GM12878 (cell line): Measurements from ENCODE around the gene SLC2A5. TPM values are rescaled to one million over a fixed set of nuclear protein-coding genes. Genes with fewer than 3 reads are reported as not detected.
"Not testable (repeated sequence)": the region's sequence is repeated elsewhere in the genome, so short reads cannot be mapped to it uniquely, and the experiment has no call there.

ENCODE experiments used
- ATAC-seq: fragments of 200-7000 bp; cut with Tn5 transposase; 3 replicates; pipeline ENCODE4 v1.9.1; 2020; ENCODE audit warnings: mild to moderate bottlenecking, moderate library complexity
- BruUV-seq: library from RNA; stranded (reverse); fragments of 400-500 nt; replicated peaks from 2 replicates; lab custom pipeline; 2021; lab: Mats Ljungman, UMichigan
- CTCF ChIA-PET: fragments of 300-600 bp; sonication (Branson Sonifier 250); formaldehyde crosslinking; extraction: SDS; loops from one replicate; lab custom pipeline; 2021; ENCODE audit warnings: inconsistent platforms; lab: Yijun Ruan, JAX
- POLR2A ChIA-PET: fragments of 350-600 bp; formaldehyde crosslinking; extraction: SDS; loops from one replicate; lab custom pipeline; 2021; ENCODE audit warnings: inconsistent platforms; lab: Charles Lee
- RAD21 ChIA-PET: fragments of 300-600 bp; sonication (Branson Sonifier 250); formaldehyde crosslinking; loops from one replicate; lab custom pipeline; 2023; ENCODE audit warnings: antibody characterized with exemption; ENCODE audit not compliant: unreplicated experiment; lab: Charles Lee
- SMC1A ChIA-PET: fragments of 300-600 bp; sonication (Branson Sonifier 250); formaldehyde crosslinking; loops from one replicate; lab custom pipeline; 2023; ENCODE audit not compliant: unreplicated experiment, uncharacterized antibody; lab: Charles Lee
- DNase-seq: peaks from one replicate; pipeline ENCODE4 v3.0.0-alpha.2; 2011; ENCODE audit warnings: low read depth, low spot score
- FAIRE-seq: peaks from 3 replicates; lab custom pipeline; 2011; peaks lifted over from hg19 to GRCh38; lab: Jason Lieb, UNC
- H2AFZ ChIP-seq: 2 replicates; pipeline ENCODE4 v1.6.0; 2011; ENCODE audit warnings: low read depth, low read length, control low read depth; ENCODE audit not compliant: control insufficient read depth
- H3K27ac ChIP-seq: 2 replicates; pipeline ENCODE4 v1.5.1; 2011; ENCODE audit warnings: control low read depth; ENCODE audit not compliant: control insufficient read depth, insufficient read depth
- H3K27me3 ChIP-seq, 2 experiments: replicated peaks in 1 of 2; 2 replicates each; pipeline versions ENCODE4 v1.6.0 to v1.6.1; 2011; ENCODE audit warnings: low read length in 1 of 2; ENCODE audit not compliant: control insufficient read depth in 2 of 2, insufficient read depth in 2 of 2
- H3K36me3 ChIP-seq, 2 experiments: 2 replicates each; pipeline ENCODE4 v1.5.1; 2011; ENCODE audit warnings: low read length in 1 of 2; ENCODE audit not compliant: control insufficient read depth in 2 of 2, insufficient read depth in 2 of 2
- H3K4me1 ChIP-seq: 2 replicates; pipeline ENCODE4 v1.6.1; 2011; ENCODE audit warnings: mild to moderate bottlenecking, low read length, moderate library complexity, mixed read lengths; ENCODE audit not compliant: control insufficient read depth, insufficient read depth
- H3K4me2 ChIP-seq: 2 replicates; pipeline ENCODE4 v1.6.0; 2011; ENCODE audit warnings: control low read depth; ENCODE audit not compliant: control insufficient read depth, insufficient read depth
- H3K4me3 ChIP-seq: fragments of 200-600 bp; sonication (generic); 2 replicates; pipeline ENCODE4 v1.5.1; 2016
- H3K79me2 ChIP-seq: 2 replicates; pipeline ENCODE4 v1.6.0; 2011; ENCODE audit warnings: low read length; ENCODE audit not compliant: control insufficient read depth, insufficient read depth
- H3K9ac ChIP-seq: 2 replicates; pipeline ENCODE4 v1.8.0; 2011; ENCODE audit warnings: low read length, control low read depth, mixed read lengths; ENCODE audit not compliant: control insufficient read depth, insufficient read depth
- H3K9me3 ChIP-seq: replicated peaks from 3 replicates; pipeline ENCODE4 v1.5.1; 2011; ENCODE audit warnings: mild to moderate bottlenecking, low read length; ENCODE audit not compliant: control insufficient read depth, insufficient read depth
- H4K20me1 ChIP-seq: 2 replicates; pipeline ENCODE4 v1.6.0; 2011; ENCODE audit not compliant: control insufficient read depth, insufficient read depth
- ASH2L ChIP-seq: fragments of 300-600, 200-600 bp; sonication (generic); IDR thresholded peaks from 2 replicates; pipeline ENCODE4 v1.6.1; 2017; ENCODE audit warnings: low read depth, mild to moderate bottlenecking, borderline replicate concordance
- ATF3 ChIP-seq: IDR thresholded peaks from 2 replicates; pipeline ENCODE4 v1.6.1; 2011; ENCODE audit warnings: low read depth, mild to moderate bottlenecking, low read length, moderate library complexity, borderline replicate concordance; ENCODE audit errors: extremely low read depth
- EZH2 ChIP-seq: IDR thresholded peaks from 2 replicates; pipeline ENCODE4 v1.6.1; 2012; ENCODE audit warnings: low read depth, mild to moderate bottlenecking, control low read depth, inconsistent platforms, low read length, borderline replicate concordance; ENCODE audit not compliant: control insufficient read depth
- GATAD2B ChIP-seq: fragments of 450-650 bp; conservative IDR thresholded peaks from 2 replicates; pipeline ENCODE4 v1.6.1; 2017; ENCODE audit warnings: low read depth, mild to moderate bottlenecking, moderate library complexity
- IRF5 ChIP-seq: fragments of 450-650 bp; IDR thresholded peaks from 2 replicates; pipeline ENCODE4 v1.6.1; 2017; ENCODE audit warnings: borderline replicate concordance
- PML ChIP-seq: IDR thresholded peaks from 2 replicates; pipeline ENCODE4 v1.6.1; 2012; ENCODE audit warnings: low read length, inconsistent platforms
- TBL1XR1 ChIP-seq: IDR thresholded peaks from 2 replicates; pipeline ENCODE4 v1.6.1; 2012; ENCODE audit warnings: low read depth, low read length, improper control_type of control experiment
- ZBTB11 ChIP-seq: fragments of 450-650 bp; formaldehyde crosslinking; IDR thresholded peaks from 2 replicates; pipeline ENCODE4 v1.5.0; 2022; ENCODE audit warnings: mild to moderate bottlenecking, missing genetic modification characterization
- WGBS: methylation state at CpG from one replicate; pipeline ENCODE4 v1.1.6; 2016; ENCODE audit warnings: low lambda C conversion rate; ENCODE audit not compliant: insufficient replicate concordance, insufficient coverage; ENCODE audit errors: missing lambda C conversion rate; 5-methylcytosine and 5-hydroxymethylcytosine counted together
- in situ Hi-C: fragments of 300-500 bp; cut with MboI; formaldehyde crosslinking; loops from 9 replicates; pipeline ENCODE4 v1.14.3; 2018; ENCODE audit warnings: mixed read lengths
- intact Hi-C: fragments of 100-400 bp; cut with micrococcal nuclease; formaldehyde crosslinking; loops from one replicate; pipeline ENCODE4 v1.14.2; 2022; ENCODE audit not compliant: unreplicated experiment
- polyA plus RNA-seq, 11 experiments: library from polyadenylated mRNA; depleted of rRNA in 4 of 11; unstranded in 6 of 11; stranded (reverse) in 5 of 11; fragments of >200 nt; fragmentation: Nextera tagmentation in 4 of 11; fragmentation: Illumina TruSeq in 1 of 11; extraction: Ambion mirVana in 4 of 11; extraction: Trizol in 1 of 11; gene quantifications; 1 replicate in 1 of 11; 2 replicates in 10 of 11; pipeline versions ENCODE4 v1.2.1 to v1.2.3, GENCODE V29; 2011 to 2016; ENCODE audit warnings: inconsistent platforms in 2 of 11, missing spikeins in 2 of 11, low read depth in 1 of 11
- total RNA-seq, 4 experiments: library from RNA; depleted of rRNA in 3 of 4; stranded (reverse); fragments of >200 nt in 3 of 4; fragmentation: Illumina TruSeq in 1 of 4; extraction: Trizol in 1 of 4; gene quantifications; 2 replicates each; pipeline versions ENCODE4 v1.2.1 to v1.2.3, GENCODE V29; 2013 to 2021

Gene SLC2A5
- total and polyA plus RNA-seq, 10 of the 15 experiments (the other 5 are each of a cell fraction or from before 2014, with no cell fraction given) = 4.5 to 76.6 (median 23.9) TPM

- FAIRE-seq, POLR2A ChIA-PET, H3K9ac ChIP-seq, H3K36me3 ChIP-seq, H3K27me3 ChIP-seq, H3K27ac ChIP-seq, in situ Hi-C loops, SMC1A ChIA-PET, BruUV-seq, H3K79me2 ChIP-seq, H4K20me1 ChIP-seq, H3K4me3 ChIP-seq, intact Hi-C loops, H3K4me2 ChIP-seq, RAD21 ChIA-PET, H3K4me1 ChIP-seq, DNase-seq, ATAC-seq, H2AFZ ChIP-seq: not testable (repeated sequence)
- WGBS = 14% methylated on average over 4 of the region's 4 CpGs
- CTCF ChIA-PET = interaction anchor here (0.9 to 1.7 kb wide), 2 partner anchors 26 to 42 kb away, joined by 3 to 7 read pairs; no protein-coding TSS in a partner anchor
- H3K9me3 ChIP-seq = peaks cover 19% of the 10 kb centered on the region
Observed at GRCh38 chr1:9031077-9031476, 38.4 kb downstream of the SLC2A5 start.

- no TSS peak for BruUV-seq
- no peak for TF ChIP-seq ZBTB11 (CRISPR knock-in tag)
- no peak for TF ChIP-seq PML
- no peak for TF ChIP-seq ASH2L
- TF ChIP-seq TBL1XR1 = no peak
- no peak for TF ChIP-seq GATAD2B
- TF ChIP-seq ATF3 = no peak
- TF ChIP-seq IRF5 = no peak
- TF ChIP-seq EZH2 = no peak
Observed at GRCh38 chr1:9028921-9029705, 40.3 kb downstream of the SLC2A5 start.

More at GRCh38 chr1:9028921-9029705, 40.3 kb downstream of the SLC2A5 start:
- in situ Hi-C loops (no loop called here), intact Hi-C loops (no loop called here)
- ChIA-PET RAD21 (no interaction called here), POLR2A (interaction anchor here (1.1 kb wide), 1 partner anchor 9 kb away, joined by 3 read pairs; no protein-coding TSS in a partner anchor), CTCF (interaction anchor here (0.7 kb wide), 1 partner anchor 164 kb away, joined by 3 read pairs; no protein-coding TSS in a partner anchor), SMC1A (interaction anchor here (1.2 kb wide), 1 partner anchor 8 kb away, joined by 3 read pairs; no protein-coding TSS in a partner anchor)
- FAIRE-seq (no peak), ATAC-seq (no peak), DNase-seq (no peak)
- Histone ChIP-seq H3K27ac (no peak overlapping the region), H3K4me2 (no peak overlapping the region), H2AFZ (no peak overlapping the region), H3K9ac (no peak overlapping the region), H3K79me2 (no peaks in the 10 kb centered on the region), H3K4me3 (no peak overlapping the region), H3K4me1 (peaks cover 5% of the 10 kb centered on the region; the same call in 1 of the 2 replicates), H3K9me3 (peaks cover 8% of the 10 kb centered on the region; the same call in 2 of the 3 replicates), H4K20me1 (no peaks in the 10 kb centered on the region), H3K27me3 (no peaks in the 10 kb centered on the region), H3K36me3 (no peaks in the 10 kb centered on the region)
- 55% methylated on average over 5 of the region's 5 CpGs for WGBS
